Measurements from ENCODE around the gene KDM4B. TPM values are rescaled to one million over a fixed set of nuclear protein-coding genes. Genes with fewer than 3 reads are reported as not detected.

The KDM4B gene
- total RNA-seq, 2 experiments from 2014 or later: 24.4 to 25.0 TPM

DNA sequence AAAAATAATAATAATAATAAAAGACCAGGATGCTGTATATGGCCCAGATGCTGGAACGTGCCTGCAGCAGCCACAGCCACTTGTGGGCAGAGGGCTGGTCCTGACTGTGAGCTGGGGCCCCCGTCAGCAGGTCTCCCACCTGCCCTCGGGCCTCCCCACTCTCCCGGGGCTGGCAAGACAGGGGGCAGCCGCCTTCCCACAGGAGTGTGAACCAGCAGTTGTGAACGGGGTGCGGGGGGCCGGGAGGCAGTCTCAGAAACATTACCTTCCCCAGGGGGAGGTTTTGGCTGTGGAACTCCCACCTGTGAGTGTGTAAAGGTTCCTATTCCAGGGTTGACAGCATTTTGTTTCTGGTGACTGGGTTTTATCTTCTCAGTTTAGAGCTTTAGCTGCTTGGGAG, 151.4 kb downstream of the KDM4B start:
- CTCF ChIA-PET: no interaction called here
- POLR2A ChIA-PET: interaction anchor here (0.6 kb wide), 1 partner anchor 439 kb away, joined by 5 read pairs; no protein-coding TSS in a partner anchor

DNA sequence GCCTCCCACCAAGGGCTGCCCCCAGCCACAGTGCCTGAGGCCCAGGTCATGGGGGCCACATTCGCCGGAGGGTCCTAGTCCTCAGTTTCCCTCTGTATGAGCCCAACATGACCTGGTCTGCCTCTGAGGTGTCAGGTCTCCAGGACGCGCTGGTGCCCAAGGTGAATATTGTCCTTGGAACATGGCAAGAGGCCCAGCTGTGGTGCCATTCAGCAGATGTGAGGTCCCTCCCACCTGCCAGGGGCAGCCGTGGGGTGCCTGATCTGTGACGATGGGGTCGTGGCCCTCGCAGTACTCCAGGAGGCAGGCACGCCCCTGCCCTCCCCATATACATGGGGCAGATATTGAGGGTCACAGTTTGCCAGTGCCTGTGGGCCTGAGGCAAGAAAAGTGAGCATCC, 151.9 kb downstream of the KDM4B start:
- ChIA-PET CTCF (no interaction called here), POLR2A (no interaction called here)

DNA sequence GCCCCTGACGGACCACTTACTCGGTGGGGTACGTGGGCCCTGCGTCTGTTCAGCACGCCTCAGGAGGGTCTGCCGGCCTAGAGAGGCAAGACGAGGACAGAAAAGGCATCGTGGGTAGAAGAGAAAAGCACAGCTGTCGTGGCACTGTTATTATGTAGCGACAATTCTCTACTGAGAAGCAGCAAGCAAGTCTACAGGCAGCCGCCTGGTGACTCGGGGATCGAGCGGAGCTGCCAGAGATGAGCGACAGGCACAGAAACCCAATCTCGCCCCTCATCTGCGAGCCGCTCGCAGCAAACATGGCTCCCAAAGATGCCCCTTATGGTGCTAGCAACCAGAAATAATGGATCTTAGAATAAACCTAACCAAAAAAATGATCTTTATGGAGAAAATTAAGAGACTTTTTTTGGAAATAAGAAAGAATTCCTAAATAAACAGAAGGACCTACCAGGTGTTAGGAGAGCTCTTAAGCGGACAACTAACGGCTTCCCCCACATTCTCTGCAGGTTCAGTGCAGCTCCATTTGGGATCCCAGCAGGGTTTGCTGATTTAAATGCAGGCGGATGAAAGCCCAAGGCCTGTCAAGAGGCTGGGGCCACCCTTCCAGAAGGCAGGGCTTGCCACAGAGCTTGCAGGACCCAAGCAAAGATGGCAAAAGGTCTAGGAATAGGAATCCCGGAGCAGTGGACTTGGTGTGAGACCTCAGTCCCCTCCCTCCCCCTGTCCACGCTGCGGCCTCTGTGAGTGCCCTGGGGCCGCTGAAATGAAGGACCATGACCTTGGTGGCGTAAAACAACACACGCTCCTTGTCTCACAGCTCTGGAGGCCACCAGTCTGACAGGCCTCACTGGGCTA, 152.6 kb downstream of the KDM4B start:
- ChIA-PET POLR2A (no interaction called here), CTCF (no interaction called here)

DNA sequence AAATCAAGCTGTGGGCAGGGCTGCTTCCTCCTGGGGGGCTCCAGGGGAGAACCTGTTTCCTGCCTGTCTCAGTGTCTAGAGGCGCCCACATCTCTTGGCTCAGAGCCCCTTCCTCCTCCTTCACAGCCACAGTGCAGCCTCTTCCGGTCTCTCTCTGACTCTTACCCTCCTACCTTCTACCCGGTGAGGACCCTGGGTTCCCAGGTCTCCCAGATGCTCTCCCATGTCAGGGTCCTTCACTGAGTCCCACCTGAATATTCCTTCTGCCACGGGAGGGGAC, 153.1 kb downstream of the KDM4B start:
- POLR2A ChIA-PET: no interaction called here
- CTCF ChIA-PET: no interaction called here

DNA sequence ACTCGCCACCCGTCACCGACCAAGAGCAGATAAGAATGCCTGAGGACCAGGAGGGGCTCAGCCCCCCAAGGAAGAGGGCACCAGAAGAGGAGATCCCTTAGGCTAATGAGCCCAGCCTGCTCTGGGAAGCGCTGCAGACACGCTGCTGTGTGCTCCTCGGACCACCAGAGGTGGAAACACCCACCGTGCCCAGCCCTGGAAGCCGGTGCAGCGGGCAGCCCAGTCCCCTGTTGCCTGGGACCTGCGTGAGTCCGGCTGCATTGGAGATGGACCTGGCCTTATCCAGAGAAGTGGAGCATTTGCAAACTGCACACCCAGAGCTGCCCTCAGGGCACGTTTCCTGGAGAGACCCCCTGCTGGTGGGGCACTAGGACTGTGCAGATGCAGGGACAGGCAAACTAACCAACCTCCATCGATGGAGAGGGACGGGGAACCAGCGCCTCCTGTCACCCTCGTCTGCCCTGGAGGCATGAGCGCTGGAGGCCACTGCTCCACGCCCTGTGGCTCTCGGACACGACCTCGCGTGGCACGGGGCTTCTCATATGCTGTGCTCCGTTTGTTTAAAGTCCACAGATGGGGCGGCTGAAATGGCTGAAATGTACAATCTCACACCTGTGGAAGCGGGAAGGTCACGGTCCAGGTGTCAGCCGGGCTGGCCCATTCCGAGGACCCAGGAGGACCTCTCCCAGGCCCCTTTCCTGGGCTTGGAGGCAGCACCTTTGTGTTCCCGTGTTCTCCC, 153.9 kb downstream of the KDM4B start:
- ChIA-PET CTCF (no interaction called here), POLR2A (interaction anchor here (0.6 kb wide), 1 partner anchor 494 kb away, joined by 8 read pairs; no protein-coding TSS in a partner anchor)

DNA sequence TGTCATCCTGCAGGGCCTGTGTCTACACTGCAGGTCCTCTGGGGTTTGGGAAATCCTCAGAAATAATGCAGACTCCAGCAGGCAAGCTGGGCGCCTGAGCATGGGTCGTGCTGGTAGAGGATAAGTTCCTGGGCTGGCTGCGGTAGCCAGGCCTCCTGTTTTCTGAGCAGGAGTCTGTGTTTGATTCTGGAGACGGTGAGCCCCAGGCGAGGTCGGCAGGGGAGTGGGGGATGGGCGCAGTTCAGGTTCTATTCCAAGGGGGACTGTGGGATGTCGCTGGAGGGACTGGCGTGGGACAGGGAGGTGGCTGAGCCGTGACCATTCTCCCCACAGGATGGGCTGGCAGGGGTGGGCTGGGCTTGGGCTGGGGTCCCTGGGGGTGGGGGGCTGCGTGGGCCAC, 154.7 kb downstream of the KDM4B start:
- CTCF ChIA-PET: no interaction called here

DNA sequence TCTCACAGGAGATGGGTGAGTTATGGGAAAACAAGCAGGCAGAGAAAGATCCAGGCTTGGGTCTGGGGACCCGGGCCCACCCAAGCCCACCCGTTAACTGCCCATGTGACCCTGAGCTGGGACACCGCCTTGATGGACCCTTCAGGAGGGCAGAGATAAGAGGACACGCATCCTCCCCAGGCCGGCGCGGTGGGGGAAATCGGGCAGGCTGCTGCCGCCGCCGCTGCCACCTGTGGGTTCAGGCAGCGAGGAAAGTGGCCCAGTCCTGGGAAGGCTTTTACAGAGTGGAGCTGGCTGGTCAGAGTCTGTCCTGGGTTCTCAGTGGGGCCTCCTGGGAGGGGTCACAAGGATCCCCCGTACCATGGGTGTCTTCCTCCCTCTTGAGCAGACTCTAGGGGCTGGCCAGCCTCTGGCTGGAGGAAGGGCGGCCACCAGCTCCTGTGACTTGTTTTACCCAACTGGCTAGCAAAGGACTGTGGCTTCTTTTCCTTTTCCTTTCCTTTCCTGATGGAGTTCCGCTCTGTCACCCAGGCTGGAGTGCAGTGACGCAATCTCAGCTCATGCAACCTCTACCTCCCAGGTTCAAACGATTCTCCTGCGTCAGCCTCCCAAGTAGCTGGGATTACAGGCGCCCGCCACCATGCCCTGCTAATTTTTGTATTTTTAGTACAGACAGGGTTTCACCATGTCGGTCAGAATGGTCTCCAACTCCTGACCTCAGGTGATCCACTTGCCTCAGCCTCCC, 155.4 kb downstream of the KDM4B start:
- ChIA-PET CTCF (no interaction called here), POLR2A (no interaction called here)

More for the DNA sequence above, 154.7 kb downstream of the KDM4B start:
- POLR2A ChIA-PET: no interaction called here

DNA sequence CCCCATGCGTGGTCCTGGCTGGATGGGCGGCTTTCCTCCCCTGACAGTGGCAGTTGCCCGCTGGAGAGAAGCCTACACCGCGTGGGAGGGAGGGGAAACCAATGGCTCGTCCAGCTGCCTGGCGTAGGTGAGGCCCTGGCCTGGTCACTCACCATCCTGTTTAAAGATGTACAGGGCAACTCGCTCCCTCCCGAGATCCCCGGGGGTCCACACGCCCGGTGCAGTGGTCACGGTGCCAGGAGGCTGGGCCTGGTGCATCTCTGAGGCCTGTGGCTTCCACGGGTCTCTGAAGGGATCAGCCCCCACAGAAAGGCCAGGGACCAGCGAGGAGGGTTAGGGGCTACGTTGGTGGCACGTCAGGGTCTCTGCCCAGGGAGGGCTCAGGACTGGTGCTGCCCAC, 156.5 kb downstream of the KDM4B start:
- ChIA-PET CTCF (no interaction called here), POLR2A (no interaction called here)

DNA sequence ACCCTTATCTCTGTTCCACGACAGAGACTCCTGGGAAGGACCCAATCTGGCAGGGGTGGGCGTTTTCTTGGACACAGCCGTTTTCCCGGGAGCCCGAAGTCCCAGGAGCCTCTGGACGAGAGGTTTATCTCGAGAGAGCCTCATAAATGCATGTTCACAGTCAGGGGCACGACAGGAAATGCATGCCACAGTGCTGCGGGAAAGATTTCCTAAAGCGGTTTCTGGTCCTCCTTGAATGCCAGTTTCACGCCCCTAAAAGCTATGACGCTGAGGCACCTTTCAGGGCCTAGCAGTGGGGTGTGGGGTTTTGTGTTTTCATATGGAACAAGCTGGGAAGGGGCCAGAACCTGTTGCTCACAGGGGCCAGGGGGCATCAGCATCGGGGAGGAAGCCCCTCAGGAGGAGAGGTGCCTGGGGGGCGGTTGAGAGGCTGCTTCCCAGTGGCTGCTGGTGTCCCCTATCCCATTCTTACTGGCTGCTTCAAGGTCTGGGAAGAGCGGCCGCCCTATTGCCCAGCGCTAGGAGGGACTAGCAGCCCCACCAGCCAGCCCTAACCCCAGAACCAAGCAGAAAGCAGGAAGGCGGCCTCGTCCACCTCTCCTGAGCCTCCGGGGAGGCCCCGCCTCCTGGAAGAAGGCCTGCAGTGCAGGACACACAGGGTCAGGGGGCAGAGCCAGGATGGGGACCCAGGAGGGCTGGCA, 157.0 kb downstream of the KDM4B start:
- POLR2A ChIA-PET: no interaction called here
- CTCF ChIA-PET: no interaction called here

DNA sequence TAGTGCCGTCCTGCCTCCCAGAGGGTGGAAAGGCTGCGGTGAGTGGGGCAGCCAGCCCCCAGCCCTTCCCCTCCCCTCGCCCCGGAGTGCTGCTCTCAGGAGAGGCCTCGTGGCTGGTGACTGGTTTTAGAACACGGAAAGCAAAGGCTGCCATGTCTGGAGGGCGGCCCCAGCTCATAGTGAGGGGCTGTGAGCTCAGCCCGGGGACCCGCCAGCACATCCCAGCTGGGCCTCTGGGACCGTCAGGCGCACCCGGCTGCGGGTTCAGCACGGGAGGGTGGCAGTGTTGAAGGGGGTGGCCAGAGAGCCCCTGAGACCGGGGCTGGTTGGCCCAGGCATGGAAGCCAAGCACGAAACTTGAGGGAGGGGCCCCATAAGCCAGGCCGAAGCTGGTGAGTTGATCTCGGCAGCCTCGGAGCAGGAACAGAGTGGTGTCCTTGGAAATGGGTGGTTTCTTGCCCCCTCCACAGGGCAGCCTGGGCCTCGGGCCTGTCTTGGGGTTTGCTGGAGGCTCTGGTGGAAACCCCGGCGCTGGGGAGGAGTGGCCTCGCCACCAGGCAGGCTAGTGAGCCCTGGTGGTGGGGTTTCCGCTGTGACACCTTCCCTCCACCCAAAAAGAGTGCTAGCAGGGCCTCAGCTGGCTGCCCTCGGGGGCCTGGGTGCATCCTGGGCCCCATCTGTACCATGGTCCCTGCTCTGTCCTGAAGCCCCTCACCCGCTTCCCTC, 157.7 kb downstream of the KDM4B start:
- ChIA-PET CTCF (no interaction called here), POLR2A (no interaction called here)

DNA sequence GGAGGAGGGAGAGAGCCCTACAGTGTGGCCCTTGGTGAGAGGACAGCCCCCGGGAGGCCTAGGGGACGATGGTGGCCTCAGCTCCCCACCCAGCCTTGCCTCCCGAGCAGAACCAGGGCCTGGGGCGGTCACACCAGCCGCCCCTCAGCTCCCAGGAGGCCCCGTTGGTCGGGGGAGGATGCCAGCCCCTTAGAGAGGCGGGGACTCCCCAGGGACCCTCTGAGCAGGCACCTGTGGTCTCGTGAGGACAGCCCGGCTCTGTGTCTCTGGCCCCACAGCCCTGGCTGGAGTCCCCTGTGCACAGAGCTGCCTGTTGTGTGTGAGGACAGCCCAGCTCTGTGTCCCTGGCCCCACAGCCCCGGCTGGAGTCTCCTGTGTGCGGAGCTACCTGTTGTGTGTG, 158.8 kb downstream of the KDM4B start:
- ChIA-PET CTCF (no interaction called here), POLR2A (no interaction called here)

DNA sequence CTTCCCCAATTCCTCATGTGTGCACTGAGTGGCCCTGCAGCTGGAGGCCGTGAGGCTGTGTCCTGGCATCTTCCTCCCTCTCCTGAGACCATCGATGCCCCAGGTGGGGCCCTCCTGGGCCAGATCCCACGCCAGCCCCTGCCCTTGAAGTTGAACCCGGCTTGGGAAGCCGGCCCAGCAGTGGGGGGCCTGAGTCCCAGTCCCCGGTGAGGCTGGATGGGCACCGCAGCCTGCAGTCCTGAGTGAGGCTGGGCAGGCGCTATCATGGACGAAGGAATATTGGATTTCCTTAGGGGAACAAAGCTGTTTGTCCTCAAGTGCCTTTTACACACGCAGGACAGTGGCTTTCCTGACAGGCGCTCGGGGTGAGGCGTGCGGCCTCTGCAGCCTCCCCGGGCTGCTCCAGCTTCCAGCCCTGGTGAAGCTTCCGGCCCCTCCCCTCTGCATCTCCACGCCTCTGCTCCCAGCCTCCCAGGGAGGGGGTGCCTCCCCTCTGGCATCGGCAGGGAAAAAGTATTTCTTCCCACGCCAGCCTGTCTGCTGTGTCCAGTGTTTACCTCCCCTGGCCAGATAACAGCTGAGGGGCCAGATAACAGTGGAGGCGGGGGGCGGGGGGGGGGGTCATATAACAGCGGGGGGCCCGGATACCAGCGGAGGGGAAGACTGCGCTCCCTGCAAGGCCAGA, 159.5 kb downstream of the KDM4B start:
- ChIA-PET POLR2A (no interaction called here), CTCF (interaction anchor here (1.4 kb wide), 1 partner anchor 80 kb away, joined by 3 read pairs; no protein-coding TSS in a partner anchor)

DNA sequence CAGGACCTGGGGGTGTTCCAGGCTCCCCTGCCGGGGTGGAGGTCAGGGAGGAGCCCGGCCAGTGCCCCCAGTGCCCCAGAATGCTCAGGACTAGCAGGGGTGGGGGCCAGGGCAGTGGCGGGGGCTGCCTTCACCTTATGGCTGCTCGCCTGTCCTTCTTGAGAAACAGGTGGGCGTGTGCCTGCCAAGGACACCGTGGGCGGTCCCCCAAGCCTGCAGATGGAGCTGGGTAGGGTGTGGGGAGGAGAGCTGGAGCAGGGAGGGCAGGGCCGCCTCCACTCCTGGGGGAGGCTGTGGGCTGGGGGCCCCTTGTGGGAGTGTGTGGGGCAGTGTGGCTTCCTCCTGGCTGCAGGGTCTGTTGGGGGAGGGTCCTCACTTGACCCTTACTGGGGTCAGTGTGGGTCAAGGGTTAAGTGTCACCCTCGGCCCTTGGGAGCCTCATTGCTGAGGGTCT, 160.1 kb downstream of the KDM4B start:
- ChIA-PET POLR2A (no interaction called here), CTCF (interaction anchor here (1.4 kb wide), 1 partner anchor 80 kb away, joined by 3 read pairs; no protein-coding TSS in a partner anchor)

DNA sequence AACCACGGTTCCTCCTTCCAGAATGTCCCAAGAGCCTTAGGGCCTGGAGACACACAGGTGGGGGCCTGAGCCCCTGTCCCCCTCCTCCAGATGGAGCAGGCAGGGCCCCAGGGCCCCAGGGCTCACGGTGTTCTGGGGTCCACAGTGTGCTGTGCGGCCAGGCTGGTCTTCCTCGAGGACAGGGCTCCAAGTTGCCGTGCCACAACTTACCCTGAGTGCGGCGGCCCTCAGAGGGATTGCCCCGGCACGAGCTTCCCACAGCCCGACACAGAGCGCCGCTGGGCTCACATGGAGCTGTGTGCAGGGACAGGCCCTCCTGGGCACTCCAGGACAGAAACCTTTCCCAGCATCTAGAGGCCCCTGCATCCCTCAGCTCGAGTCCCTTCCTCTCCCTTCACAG, 160.8 kb downstream of the KDM4B start:
- ChIA-PET CTCF (interaction anchor here (1.4 kb wide), 1 partner anchor 81 kb away, joined by 3 read pairs; no protein-coding TSS in a partner anchor), POLR2A (no interaction called here)

DNA sequence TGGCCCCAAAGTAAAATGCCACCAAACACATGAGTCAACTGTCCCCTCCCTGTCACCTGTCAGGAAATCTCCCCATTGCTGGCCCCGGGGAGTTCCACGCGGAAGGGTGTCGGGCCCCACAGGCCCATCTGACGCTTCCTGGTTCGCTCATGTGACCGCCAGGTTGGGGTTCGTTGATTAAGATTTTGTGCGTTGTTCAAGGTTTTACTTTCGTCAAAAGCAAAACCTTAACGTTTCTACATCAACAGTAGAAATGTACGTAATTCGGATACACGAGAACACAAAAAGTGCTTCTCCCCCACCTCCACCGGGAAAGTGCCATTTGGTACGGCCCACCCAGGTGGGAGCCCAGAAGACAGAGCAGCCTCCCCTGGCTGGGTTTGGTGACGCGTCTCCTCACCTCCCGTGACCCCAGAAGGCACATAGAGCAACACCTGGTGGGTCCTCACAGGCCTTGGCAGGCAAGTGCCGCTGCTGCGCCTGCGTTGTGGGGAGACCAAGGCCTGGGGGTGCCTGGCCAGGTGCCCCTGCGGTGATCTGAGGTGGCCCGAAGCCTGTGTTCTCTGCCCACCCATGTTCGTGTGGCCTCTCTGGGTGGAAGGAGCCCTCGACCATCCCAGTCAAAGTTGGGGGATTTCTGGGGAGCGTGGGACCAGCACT, 161.6 kb downstream of the KDM4B start:
- ChIA-PET CTCF (no interaction called here), POLR2A (interaction anchor here (0.5 kb wide), 1 partner anchor 588 kb away, joined by 6 read pairs; no protein-coding TSS in a partner anchor)

DNA sequence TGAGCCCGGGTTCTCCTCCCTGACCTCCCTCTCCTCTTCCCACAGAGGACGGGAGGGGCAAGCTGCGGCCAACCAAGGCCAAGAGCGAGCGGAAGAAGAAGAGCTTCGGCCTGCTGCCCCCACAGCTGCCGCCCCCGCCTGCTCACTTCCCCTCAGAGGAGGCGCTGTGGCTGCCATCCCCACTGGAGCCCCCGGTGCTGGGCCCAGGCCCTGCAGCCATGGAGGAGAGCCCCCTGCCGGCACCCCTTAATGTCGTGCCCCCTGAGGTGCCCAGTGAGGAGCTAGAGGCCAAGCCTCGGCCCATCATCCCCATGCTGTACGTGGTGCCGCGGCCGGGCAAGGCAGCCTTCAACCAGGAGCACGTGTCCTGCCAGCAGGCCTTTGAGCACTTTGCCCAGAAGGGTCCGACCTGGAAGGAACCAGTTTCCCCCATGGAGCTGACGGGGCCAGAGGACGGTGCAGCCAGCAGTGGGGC, 162.2 kb downstream of the KDM4B start:
- ChIA-PET POLR2A (interaction anchor here (0.5 kb wide), 1 partner anchor 587 kb away, joined by 6 read pairs; no protein-coding TSS in a partner anchor), CTCF (interaction anchor here (0.8 kb wide), 1 partner anchor 9 kb away, joined by 4 read pairs; no protein-coding TSS in a partner anchor)

DNA sequence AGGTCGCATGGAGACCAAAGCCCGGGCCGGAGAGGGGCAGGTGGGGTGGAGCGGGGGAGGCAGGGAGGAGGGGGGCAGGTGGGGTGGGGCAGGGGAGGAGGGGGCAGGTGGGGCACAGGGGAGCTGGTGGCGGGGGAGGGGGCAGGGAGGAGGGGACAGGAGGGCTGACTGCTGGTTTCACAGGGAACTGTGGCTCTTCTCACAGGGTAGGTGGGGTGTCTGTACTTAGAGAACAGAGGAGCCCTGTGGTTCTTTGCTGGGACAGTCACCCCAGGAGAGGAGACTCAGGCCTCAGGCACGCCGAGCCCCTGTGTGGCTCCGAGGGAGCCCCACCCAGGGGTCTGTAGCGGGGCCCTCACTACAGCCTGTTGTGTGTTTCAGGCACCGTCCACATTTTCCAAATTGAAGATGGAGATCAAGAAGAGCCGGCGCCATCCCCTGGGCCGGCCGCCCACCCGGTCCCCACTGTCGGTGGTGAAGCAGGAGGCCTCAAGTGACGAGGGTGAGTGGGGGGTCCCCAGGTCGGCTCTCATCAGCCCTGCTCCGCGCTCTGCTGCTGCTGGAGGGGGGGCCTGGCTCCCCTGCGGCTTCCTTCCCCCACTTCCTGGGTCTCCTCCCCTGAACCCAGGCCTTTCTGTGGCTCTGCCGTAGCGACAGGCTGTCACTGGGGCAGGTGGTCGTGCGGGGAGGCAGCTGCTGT, 162.7 kb downstream of the KDM4B start:
- CTCF ChIA-PET: interaction anchor here (0.8 kb wide), 1 partner anchor 8 kb away, joined by 4 read pairs; no protein-coding TSS in a partner anchor

More for the DNA sequence above, 162.7 kb downstream of the KDM4B start:
- POLR2A ChIA-PET: no interaction called here

Data from activated CD8-positive, alpha-beta memory T cell treated with anti-CD3 and anti-CD28 coated beads for 36 hours (primary cell).